GM12864 (cell line): ENCODE data around the gene SERTM1.

Experiments
- DNase-seq: peaks from one replicate; pipeline ENCODE4 v3.0.0-alpha.2; 2011; ENCODE audit warnings: low read depth
- H3K4me3 ChIP-seq: 2 replicates; pipeline ENCODE4 v1.5.1; 2011; ENCODE audit warnings: mild to moderate bottlenecking, low read depth, low read length, control low read depth
- CTCF ChIP-seq: IDR thresholded peaks from 2 replicates; pipeline ENCODE4 v1.5.1; 2011; ENCODE audit warnings: low read depth, mild to moderate bottlenecking, moderate library complexity, low read length, control low read depth, inconsistent platforms; ENCODE audit errors: missing control alignments

SERTM1 gene

GRCh38 chr13:36709136-36709890 is 35.5 kb downstream of the SERTM1 start:
- no peak overlapping the region for H3K4me3 ChIP-seq
- DNase-seq, result no peak
- no peak for TF ChIP-seq CTCF

GRCh38 chr13:36710396-36710795 is 36.6 kb downstream of the SERTM1 start:
- DNase-seq, result no peak
- H3K4me3 ChIP-seq, result no peak overlapping the region

GRCh38 chr13:36712290-36712689 is 38.5 kb downstream of the SERTM1 start:
- no peak for TF ChIP-seq CTCF
- no peak for DNase-seq
- no peak overlapping the region for H3K4me3 ChIP-seq

More at GRCh38 chr13:36710396-36710795, 36.6 kb downstream of the SERTM1 start:
- TF ChIP-seq CTCF, result no peak

- no peak overlapping the region for H3K4me3 ChIP-seq
- TF ChIP-seq CTCF, result no peak
- DNase-seq, result no peak
Measured at GRCh38 chr13:36712770-36713169, 39.0 kb downstream of the SERTM1 start.

GRCh38 chr13:36713887-36714286 is 40.1 kb downstream of the SERTM1 start:
- DNase-seq, result no peak
- H3K4me3 ChIP-seq, result no peak overlapping the region
- TF ChIP-seq CTCF, result no peak

- DNase-seq, result no peak
- TF ChIP-seq CTCF, result no peak
- no peak overlapping the region for H3K4me3 ChIP-seq
Measured at GRCh38 chr13:36715841-36716240, 42.0 kb downstream of the SERTM1 start.

- TF ChIP-seq CTCF, result no peak
- no peak overlapping the region for H3K4me3 ChIP-seq
- no peak for DNase-seq
Measured at GRCh38 chr13:36717017-36717416, 43.2 kb downstream of the SERTM1 start.
